ENCODE results near the gene POLG2.

GRCh38 chr17:64491034-64491860, 5.6 kb downstream of the POLG2 start:
- no peak for TF ChIP-seq RBM15 (IDR thresholded peaks at IDR 0.05; ENCODE audit: insufficient read depth, low read length)
- no peak for TF ChIP-seq ZNF384 (IDR thresholded peaks at IDR 0.05; ENCODE audit: low read depth, low read length)
- no peak for TF ChIP-seq L3MBTL2 (IDR thresholded peaks at IDR 0.05)
- TF ChIP-seq CTCF (IDR thresholded peaks at IDR 0.05 in 2 of 3, conservative IDR thresholded peaks at IDR 0.05 in 1 of 3; ENCODE audit: insufficient read depth in 2 of 3, low read depth in 1 of 3, low read length in 3 of 3): peak; percentile 54 to 65 (median 62)
- no peak for TF ChIP-seq PYGO2 (tag; IDR thresholded peaks at IDR 0.05)
- TF ChIP-seq CREB1 (IDR thresholded peaks at IDR 0.05): no peak
- TF ChIP-seq CREB1 (CRISPR knock-in tag; IDR thresholded peaks at IDR 0.05): no peak
- TF ChIP-seq TEAD4 (IDR thresholded peaks at IDR 0.05; ENCODE audit: low read length): no peak
- no peak for TF ChIP-seq TEAD4 (CRISPR knock-in tag; IDR thresholded peaks at IDR 0.05; ENCODE audit: borderline replicate concordance)
- no peak for TF ChIP-seq ZNF398 (CRISPR knock-in tag; IDR thresholded peaks at IDR 0.05)
- no peak for TF ChIP-seq POLR2AphosphoS2 (IDR thresholded peaks at IDR 0.05; ENCODE audit: low read length)
- no peak for TF ChIP-seq IFI16 (CRISPR knock-in tag; IDR thresholded peaks at IDR 0.05)
- no peak for TF ChIP-seq MITF (IDR thresholded peaks at IDR 0.05)
- TF ChIP-seq TCF7 (IDR thresholded peaks at IDR 0.05; ENCODE audit: borderline replicate concordance): no peak
- TF ChIP-seq COPS2 (conservative IDR thresholded peaks at IDR 0.05): no peak
- no peak for TF ChIP-seq ZNF24 (IDR thresholded peaks at IDR 0.05)
